PC-9 (cell line): Measurements from ENCODE around the gene OSBPL8. TPM values are rescaled to one million over a fixed set of nuclear protein-coding genes. Genes with fewer than 3 reads are reported as not detected.

ENCODE experiments used
- BruUV-seq: library from RNA; stranded (reverse); fragments of 400-500 nt; replicated peaks from 2 replicates; lab custom pipeline; 2021; lab: Mats Ljungman, UMichigan
- CTCF ChIA-PET: fragments of 300-600 bp; sonication (Branson Sonifier 250); formaldehyde crosslinking; loops from one replicate; lab custom pipeline; 2022; ENCODE audit warnings: antibody characterized with exemption; lab: Charles Lee
- POLR2A ChIA-PET: fragments of 300-600 bp; sonication (Branson Sonifier 250); formaldehyde crosslinking; loops from one replicate; lab custom pipeline; 2022; ENCODE audit warnings: antibody characterized with exemption; ENCODE audit not compliant: unreplicated experiment; lab: Charles Lee
- DNase-seq, 2 experiments: peaks; one replicate each; pipeline versions ENCODE4 v3.0.0 to v3.0.0-alpha.2; 2015 to 2022; ENCODE audit warnings: mixed read lengths in 1 of 2
- H2AFZ ChIP-seq: fragments of 200-600 bp; sonication (generic); 2 replicates; pipeline ENCODE4 v1.8.1; 2017; ENCODE audit warnings: antibody characterized with exemption
- H3F3A ChIP-seq: fragments of 200-600 bp; sonication (generic); 2 replicates; pipeline ENCODE4 v1.8.1; 2017; ENCODE audit warnings: antibody characterized with exemption, mild to moderate bottlenecking, low read depth; ENCODE audit not compliant: insufficient read depth
- H3K27ac ChIP-seq: fragments of 200-600 bp; sonication (generic); 2 replicates; pipeline ENCODE4 v1.6.1; 2016; ENCODE audit warnings: mixed run types
- H3K27me3 ChIP-seq: fragments of 200-600 bp; sonication (generic); 2 replicates; pipeline ENCODE4 v1.6.1; 2016; ENCODE audit warnings: low read depth, mixed run types; ENCODE audit not compliant: insufficient read depth
- H3K36me3 ChIP-seq: fragments of 200-600 bp; sonication (generic); 2 replicates; pipeline ENCODE4 v1.6.1; 2016; ENCODE audit warnings: low read depth, mixed run types
- H3K4me1 ChIP-seq: fragments of 200-600 bp; sonication (generic); replicated peaks from 2 replicates; pipeline ENCODE4 v1.6.1; 2016; ENCODE audit warnings: mixed run types; ENCODE audit not compliant: insufficient read depth
- H3K4me2 ChIP-seq: fragments of 200-600 bp; sonication (generic); 2 replicates; pipeline ENCODE4 v1.6.1; 2017; ENCODE audit warnings: mixed run types
- H3K4me3 ChIP-seq: fragments of 200-600 bp; sonication (generic); 2 replicates; pipeline ENCODE4 v1.6.1; 2016; ENCODE audit warnings: mixed run types
- H3K79me2 ChIP-seq: fragments of 200-600 bp; sonication (generic); 2 replicates; pipeline ENCODE4 v1.6.1; 2017; ENCODE audit warnings: low read depth, mixed run types
- H3K9me2 ChIP-seq: fragments of 200-600 bp; sonication (generic); 2 replicates; pipeline ENCODE4 v1.8.1; 2017; ENCODE audit warnings: mild to moderate bottlenecking; ENCODE audit not compliant: insufficient read depth
- H3K9me3 ChIP-seq: fragments of 200-600 bp; sonication (generic); 2 replicates; pipeline ENCODE4 v1.8.1; 2016; ENCODE audit warnings: low read depth; ENCODE audit not compliant: insufficient read depth
- H4K20me1 ChIP-seq: fragments of 200-600 bp; sonication (generic); 2 replicates; pipeline ENCODE4 v1.8.1; 2017; ENCODE audit not compliant: insufficient read depth
- CTCF ChIP-seq: fragments of 200-600 bp; sonication (generic); conservative IDR thresholded peaks from 2 replicates; pipeline ENCODE4 v1.6.1; 2017; ENCODE audit warnings: mixed run types, antibody characterized with exemption, mild to moderate bottlenecking, moderate library complexity
- EZH2 ChIP-seq: fragments of 200-600 bp; sonication (generic); IDR thresholded peaks from 2 replicates; pipeline ENCODE4 v1.8.0; 2017; ENCODE audit warnings: antibody characterized with exemption, low read depth
- intact Hi-C: fragments of 100-400 bp; cut with micrococcal nuclease; formaldehyde crosslinking; loops from one replicate; pipeline ENCODE4 v1.10.0; 2022; ENCODE audit not compliant: unreplicated experiment
- total RNA-seq: library from RNA; stranded (reverse); gene quantifications from 2 replicates; pipeline ENCODE4 v1.2.3, GENCODE V29; 2021

The OSBPL8 gene
- total RNA-seq, 1 experiment from 2014 or later, result 53.2 TPM

GRCh38 chr12:76562130-76562529 lies 2.6 kb upstream of the OSBPL8 start:
- no peak overlapping the region for H2AFZ ChIP-seq
- POLR2A ChIA-PET, result no interaction called here

GRCh38 chr12:76560086-76560491 lies 518 bp upstream of the OSBPL8 start:
- TF ChIP-seq EZH2, result no peak
- no peak for TF ChIP-seq CTCF
- Histone ChIP-seq H3K4me1 (peaks cover 28% of the 10 kb centered on the region; the same call in 1 of the 2 replicates), H3K79me2 (peaks cover 35% of the 10 kb centered on the region), H3K9me3 (no peaks in the 10 kb centered on the region), H2AFZ (peak overlapping the region; percentile 99), H3F3A (peaks cover 8% of the 10 kb centered on the region; the same call in 1 of the 2 replicates), H3K4me2 (peak overlapping the region; percentile 98), H3K27ac (peak overlapping the region; percentile 74), H3K36me3 (no peaks in the 10 kb centered on the region), H3K27me3 (no peaks in the 10 kb centered on the region), H3K4me3 (peak overlapping the region; percentile 91), H3K9me2 (no peaks in the 10 kb centered on the region), H4K20me1 (no peaks in the 10 kb centered on the region)
- no peak for DNase-seq
- ChIA-PET POLR2A (interaction anchor here (0.6 kb wide), 1 partner anchor 1364 kb away, joined by 6 read pairs; no protein-coding TSS in a partner anchor), CTCF (interaction anchor here (0.6 kb wide), 1 partner anchor 138 kb away, joined by 3 read pairs; no protein-coding TSS in a partner anchor)
- no TSS peak for BruUV-seq
- intact Hi-C loops, result no loop called here

More at GRCh38 chr12:76562130-76562529, 2.6 kb upstream of the OSBPL8 start:
- no peak overlapping the region for H3K4me2 ChIP-seq
- H3K9me2 ChIP-seq, result no peaks in the 10 kb centered on the region
- no peak overlapping the region for H3K4me3 ChIP-seq
- intact Hi-C loops, result no loop called here
- peaks cover 16% of the 10 kb centered on the region for H3K79me2 ChIP-seq
- no peaks in the 10 kb centered on the region for H3K27me3 ChIP-seq
- no peaks in the 10 kb centered on the region for H3K36me3 ChIP-seq
- H3K27ac ChIP-seq, result peak overlapping the region; percentile 37
- TF ChIP-seq EZH2, result no peak
- TF ChIP-seq CTCF, result no peak
- H3K9me3 ChIP-seq, result no peaks in the 10 kb centered on the region
- no peak for DNase-seq
- no peaks in the 10 kb centered on the region for H4K20me1 ChIP-seq
- peaks cover 8% of the 10 kb centered on the region; the same call in 1 of the 2 replicates for H3F3A ChIP-seq
- CTCF ChIA-PET, result interaction anchor here (0.6 kb wide), 1 partner anchor 1403 kb away, joined by 3 read pairs; no protein-coding TSS in a partner anchor
- BruUV-seq, result no TSS peak
- H3K4me1 ChIP-seq, result peaks cover 28% of the 10 kb centered on the region; the same call in 1 of the 2 replicates

GRCh38 chr12:76558684-76559399 lies 729 bp downstream of the OSBPL8 start:
- intact Hi-C loops, result no loop called here
- BruUV-seq, result TSS peak; percentile 56

More at GRCh38 chr12:76558684-76559399, 729 bp downstream of the OSBPL8 start:
- no peak for TF ChIP-seq EZH2
- TF ChIP-seq CTCF, result no peak
- CTCF ChIA-PET, result no interaction called here
- peaks cover 48% of the 10 kb centered on the region for H3K79me2 ChIP-seq
- H3F3A ChIP-seq, result peaks cover 8% of the 10 kb centered on the region; the same call in 1 of the 2 replicates
- no peaks in the 10 kb centered on the region for H3K9me2 ChIP-seq
- peaks cover 28% of the 10 kb centered on the region; the same call in 1 of the 2 replicates for H3K4me1 ChIP-seq
- peak overlapping the region; percentile 98 for H3K4me2 ChIP-seq
- peak in 1 of 2 experiments; percentile 37 for DNase-seq
- H3K27ac ChIP-seq, result peak overlapping the region; percentile 74
- no peaks in the 10 kb centered on the region for H3K9me3 ChIP-seq
- peak overlapping the region; percentile 91 for H3K4me3 ChIP-seq
- H3K27me3 ChIP-seq, result no peaks in the 10 kb centered on the region
- no peaks in the 10 kb centered on the region for H4K20me1 ChIP-seq
- no peaks in the 10 kb centered on the region for H3K36me3 ChIP-seq
- peak overlapping the region; percentile 99 for H2AFZ ChIP-seq
- POLR2A ChIA-PET, result interaction anchor here (0.5 to 0.7 kb wide), 4 partner anchors 10 to 1669 kb away, joined by 4 to 6 read pairs (median 4); no protein-coding TSS in a partner anchor
